Parathyroid adenoma (tissue), 2 donors: Measurements from ENCODE around the gene DIPK2B.

Experiments used
- H2AFZ ChIP-seq: fragments of 300-600 bp; sonication (generic); one replicate; pipeline ENCODE4 v1.7.0; 2017; ENCODE audit warnings: antibody characterized with exemption, mild to moderate bottlenecking
- H3K27ac ChIP-seq: fragments of 300-600 bp; sonication (generic); one replicate; pipeline ENCODE4 v1.7.0; 2017
- H3K27me3 ChIP-seq: fragments of 300-600 bp; sonication (generic); one replicate; pipeline ENCODE4 v1.7.0; 2017; ENCODE audit warnings: low read length; ENCODE audit not compliant: control insufficient read depth, insufficient read depth
- H3K36me3 ChIP-seq: fragments of 300-600 bp; sonication (generic); one replicate; pipeline ENCODE4 v1.7.0; 2017; ENCODE audit warnings: low read length; ENCODE audit not compliant: control insufficient read depth, insufficient read depth
- H3K4me1 ChIP-seq: fragments of 300-600 bp; sonication (generic); one replicate; pipeline ENCODE4 v1.7.0; 2017; ENCODE audit warnings: control low read depth
- H3K4me2 ChIP-seq: fragments of 300-600 bp; sonication (generic); one replicate; pipeline ENCODE4 v1.7.0; 2017; ENCODE audit warnings: low read length
- H3K4me3 ChIP-seq: fragments of 300-600 bp; sonication (generic); one replicate; pipeline ENCODE4 v1.7.0; 2017; ENCODE audit warnings: low read depth, low read length
- H3K79me2 ChIP-seq: fragments of 300-600 bp; sonication (generic); one replicate; pipeline ENCODE4 v1.7.0; 2017; ENCODE audit warnings: control low read depth
- H3K9ac ChIP-seq: fragments of 300-600 bp; sonication (generic); one replicate; pipeline ENCODE4 v1.7.0; 2017; ENCODE audit warnings: mild to moderate bottlenecking
- H3K9me3 ChIP-seq: fragments of 300-600 bp; sonication (generic); one replicate; pipeline ENCODE4 v1.7.0; 2017; ENCODE audit warnings: low read length; ENCODE audit not compliant: control insufficient read depth
- CTCF ChIP-seq: fragments of 300-600 bp; sonication (generic); IDR thresholded peaks from one replicate; pipeline ENCODE4 v1.7.0; 2017; ENCODE audit warnings: antibody characterized with exemption, mild to moderate bottlenecking
- donor health status: primary hyperparathyroidism.

The DIPK2B gene

DNA sequence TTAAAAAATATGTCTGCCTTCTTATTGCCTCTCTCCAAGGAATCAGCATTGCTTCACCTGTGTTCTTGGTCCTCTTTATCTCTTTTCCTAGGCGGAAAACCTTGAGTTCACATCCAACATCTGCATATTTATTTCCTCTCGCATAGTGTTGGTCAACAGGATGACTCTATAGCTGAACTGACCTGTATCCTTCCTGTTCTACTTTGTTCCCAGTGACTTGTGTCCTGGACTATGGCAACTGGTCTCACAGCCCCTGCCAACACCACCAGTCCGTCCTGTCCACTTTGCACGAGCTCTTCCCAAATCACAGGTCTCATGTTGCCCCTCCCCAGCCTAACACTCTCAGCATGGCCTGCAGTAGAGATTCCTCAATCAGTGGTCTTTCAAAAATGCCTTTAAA, 2.0 kb downstream of the DIPK2B start:
- Histone ChIP-seq H3K4me1 (no peaks in the 10 kb centered on the region), H3K79me2 (no peaks in the 10 kb centered on the region), H3K36me3 (no peaks in the 10 kb centered on the region), H3K27me3 (no peaks in the 10 kb centered on the region), H3K27ac (peak overlapping the region; percentile 29), H2AFZ (no peak overlapping the region), H3K4me2 (no peak overlapping the region), H3K9me3 (no peaks in the 10 kb centered on the region), H3K9ac (no peak overlapping the region), H3K4me3 (no peak overlapping the region)
- no peak for TF ChIP-seq CTCF

- Histone ChIP-seq H3K27me3 (no peaks in the 10 kb centered on the region), H3K4me3 (no peak overlapping the region), H3K9me3 (no peaks in the 10 kb centered on the region), H2AFZ (no peak overlapping the region), H3K4me2 (no peak overlapping the region), H3K9ac (no peak overlapping the region), H3K4me1 (no peaks in the 10 kb centered on the region), H3K27ac (no peak overlapping the region), H3K79me2 (no peaks in the 10 kb centered on the region), H3K36me3 (no peaks in the 10 kb centered on the region)
- no peak for TF ChIP-seq CTCF
Observed at GRCh38 chrX:45198301-45198700, 2.4 kb downstream of the DIPK2B start.

DNA sequence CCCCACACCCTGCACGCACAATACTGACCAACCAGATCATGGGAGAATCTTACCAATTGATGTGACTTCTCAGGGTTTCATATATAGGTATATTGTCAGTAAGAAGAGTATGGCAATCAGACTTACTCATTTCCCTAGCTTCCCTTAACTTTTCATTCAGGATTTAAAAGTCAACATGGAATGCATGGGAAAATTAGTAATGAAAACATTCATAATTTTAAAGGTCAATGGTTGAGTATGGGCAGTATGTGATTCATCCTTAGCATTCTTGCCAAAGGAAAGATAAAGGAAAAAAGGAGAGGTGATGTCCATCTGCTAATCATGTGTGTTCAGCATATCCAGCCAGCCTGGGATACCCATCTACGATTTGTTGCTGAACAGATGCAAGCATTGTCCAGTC, 4.0 kb downstream of the DIPK2B start:
- no peaks in the 10 kb centered on the region for H3K36me3 ChIP-seq
- no peaks in the 10 kb centered on the region for H3K27me3 ChIP-seq
- H3K4me2 ChIP-seq, result no peak overlapping the region
- H3K27ac ChIP-seq, result no peak overlapping the region
- no peak overlapping the region for H3K9ac ChIP-seq
- H3K9me3 ChIP-seq, result no peaks in the 10 kb centered on the region
- H3K4me3 ChIP-seq, result no peak overlapping the region
- TF ChIP-seq CTCF, result no peak
- H3K4me1 ChIP-seq, result no peaks in the 10 kb centered on the region
- H2AFZ ChIP-seq, result no peak overlapping the region
- H3K79me2 ChIP-seq, result no peaks in the 10 kb centered on the region

GRCh38 chrX:45191820-45192409, 8.8 kb downstream of the DIPK2B start:
- no peaks in the 10 kb centered on the region for H3K79me2 ChIP-seq
- H3K36me3 ChIP-seq, result no peaks in the 10 kb centered on the region
- no peaks in the 10 kb centered on the region for H3K4me1 ChIP-seq
- no peak overlapping the region for H3K4me2 ChIP-seq
- no peak overlapping the region for H3K4me3 ChIP-seq
- H3K27me3 ChIP-seq, result no peaks in the 10 kb centered on the region
- no peak overlapping the region for H3K27ac ChIP-seq
- H3K9me3 ChIP-seq, result no peaks in the 10 kb centered on the region
- no peak for TF ChIP-seq CTCF
- no peak overlapping the region for H2AFZ ChIP-seq
- H3K9ac ChIP-seq, result no peak overlapping the region

DNA sequence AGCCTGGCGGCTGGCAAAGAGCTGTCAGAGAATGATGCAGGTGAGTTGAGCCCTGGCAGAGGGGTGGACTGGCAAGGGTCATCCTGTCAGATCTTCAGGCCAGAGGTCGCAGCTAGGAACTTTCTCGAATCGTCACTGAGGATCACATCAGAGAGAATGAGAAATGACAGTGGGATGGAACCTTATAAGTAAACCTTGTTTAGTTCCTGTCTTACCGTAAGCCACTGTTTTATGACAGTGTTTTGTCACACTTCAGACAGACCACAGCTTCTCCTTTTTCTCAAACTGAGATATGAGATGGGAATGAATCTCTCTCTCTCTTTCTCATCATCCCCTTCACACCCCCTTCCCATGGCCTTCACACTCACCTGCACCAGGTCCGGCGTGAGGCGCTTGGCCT, 9.3 kb downstream of the DIPK2B start:
- no peak overlapping the region for H3K27ac ChIP-seq
- H3K27me3 ChIP-seq, result no peaks in the 10 kb centered on the region
- H3K4me1 ChIP-seq, result no peaks in the 10 kb centered on the region
- H3K4me3 ChIP-seq, result no peak overlapping the region
- H2AFZ ChIP-seq, result no peak overlapping the region
- no peak overlapping the region for H3K9ac ChIP-seq
- no peak overlapping the region for H3K4me2 ChIP-seq
- H3K9me3 ChIP-seq, result no peaks in the 10 kb centered on the region
- no peaks in the 10 kb centered on the region for H3K36me3 ChIP-seq
- no peak for TF ChIP-seq CTCF
- H3K79me2 ChIP-seq, result no peaks in the 10 kb centered on the region
